Kidney tubule cell (primary cell): ENCODE results near the gene MAPK8IP3.
"Not testable (repeated sequence)": the region's sequence is repeated elsewhere in the genome, so short reads cannot be mapped to it uniquely, and the experiment has no call there.

Experiments
- DNase-seq: peaks from one replicate; pipeline ENCODE4 v3.0.0-alpha.2; 2018; ENCODE audit warnings: low spot score

Gene MAPK8IP3

DNA sequence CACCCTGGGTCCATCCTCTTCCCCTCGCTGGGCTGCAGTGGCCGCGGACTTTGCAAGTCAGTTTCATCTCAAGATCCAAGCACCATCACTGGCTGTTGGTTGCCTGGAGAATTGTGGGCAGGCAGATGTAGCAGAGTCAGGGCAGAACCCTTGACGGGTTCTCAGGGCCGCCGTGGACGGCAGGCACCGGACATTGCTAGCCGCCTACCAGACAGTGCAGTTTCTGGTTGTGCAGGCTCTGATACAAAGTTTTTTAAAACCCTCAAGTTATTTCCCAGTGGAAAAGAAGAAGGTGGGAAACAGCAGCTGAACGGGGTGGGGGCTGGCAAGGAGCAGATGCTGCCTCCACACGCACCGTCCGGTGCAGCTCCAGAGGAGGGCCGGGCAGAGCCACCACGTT is 3.4 kb downstream of the MAPK8IP3 start:
- DNase-seq, result no peak

DNA sequence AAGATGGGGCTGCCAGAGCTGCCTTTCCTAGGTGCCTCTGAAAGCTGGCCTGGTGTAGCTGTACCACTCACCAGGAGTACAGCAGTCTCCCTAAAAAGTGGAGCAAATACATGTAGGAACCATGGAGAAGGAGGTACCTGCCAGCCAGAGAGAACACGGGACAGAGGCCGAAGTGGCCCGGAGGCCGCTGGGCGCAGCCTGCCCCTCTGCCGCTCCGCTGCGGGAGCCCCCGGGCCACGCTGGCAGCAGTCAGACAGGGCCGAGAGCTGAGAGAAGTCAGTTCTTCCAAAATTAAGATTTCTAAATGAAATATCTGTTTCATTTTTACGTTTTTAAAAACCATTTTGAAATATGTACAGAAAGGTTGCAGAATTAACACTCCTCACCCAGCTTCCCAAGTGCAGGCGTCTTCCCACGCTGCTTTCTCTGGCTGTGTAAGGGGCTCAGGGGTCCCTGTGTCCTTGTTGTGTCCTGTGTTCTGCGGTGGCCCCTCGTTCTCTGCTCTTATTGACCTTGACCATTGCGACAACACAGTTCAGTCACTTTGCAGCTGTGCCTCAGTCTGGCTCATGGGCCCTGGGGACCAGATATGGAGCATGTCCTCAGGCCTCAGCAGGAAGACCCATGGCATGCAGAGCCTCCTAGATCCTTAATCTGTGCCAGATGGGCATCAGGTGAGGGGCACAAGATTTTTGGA is 5.0 kb downstream of the MAPK8IP3 start:
- no peak for DNase-seq

DNA sequence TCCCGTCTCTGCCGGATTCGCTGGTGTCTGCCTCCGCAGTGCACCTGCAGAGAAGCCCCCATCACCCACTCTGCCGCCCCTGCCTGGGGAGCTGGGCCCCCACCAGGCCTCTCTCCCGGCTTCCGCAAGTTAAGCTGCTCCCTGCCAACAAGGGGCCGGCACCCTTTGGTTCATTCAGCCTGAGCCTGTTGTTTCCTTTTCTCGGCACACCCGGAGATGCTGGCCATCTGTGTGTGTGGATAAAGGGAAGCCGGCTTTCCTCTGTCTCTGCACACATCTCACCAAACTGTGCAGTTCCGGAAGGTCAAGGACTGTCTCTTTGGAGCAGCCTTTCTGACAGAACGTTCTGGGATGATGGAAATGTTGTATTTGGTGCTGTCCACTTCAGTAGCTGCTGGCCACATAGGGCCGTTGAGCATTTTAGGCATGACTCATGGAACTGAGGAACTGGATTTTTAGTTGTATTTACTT is 6.8 kb downstream of the MAPK8IP3 start:
- peak; percentile 18 for DNase-seq

DNA sequence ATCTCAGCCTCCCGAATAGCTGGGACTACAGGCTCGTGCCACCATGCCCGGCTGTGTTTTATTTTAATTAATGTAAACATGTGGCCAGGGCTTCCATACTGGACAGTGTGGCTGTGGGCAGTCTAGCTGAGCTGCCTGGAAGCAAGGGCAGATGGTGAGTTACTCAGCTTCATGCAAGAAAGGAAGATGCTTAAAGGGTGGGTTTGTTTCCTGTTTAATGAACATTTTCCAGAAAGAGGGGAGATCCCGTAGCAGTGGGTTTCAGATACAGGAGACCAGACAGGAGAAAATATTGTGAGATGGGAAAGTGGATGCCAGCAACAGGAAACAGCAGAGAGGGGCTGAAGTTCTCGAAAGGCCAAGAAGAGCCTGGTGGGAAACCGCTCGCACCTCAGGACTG is 7.3 kb downstream of the MAPK8IP3 start:
- DNase-seq, result no peak

DNA sequence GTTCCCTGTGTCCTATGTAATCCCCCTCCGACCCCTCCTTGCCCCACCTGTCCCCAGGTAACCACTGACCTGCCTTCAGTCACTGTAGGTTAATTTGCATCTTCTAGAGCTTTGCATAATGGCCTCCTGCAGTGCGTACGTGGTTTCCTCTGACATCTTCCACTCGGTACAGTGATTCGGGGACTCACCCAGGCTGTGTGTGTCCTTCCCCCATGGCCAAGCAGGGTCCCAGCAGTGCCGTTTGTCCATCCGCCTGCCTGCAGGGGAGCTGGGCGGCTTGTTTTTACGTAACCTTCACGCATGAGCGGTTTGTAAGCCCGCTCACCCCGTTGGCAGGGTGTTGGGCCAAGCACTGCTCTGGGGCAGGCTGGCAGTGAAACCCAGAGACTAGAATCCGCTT is 7.9 kb downstream of the MAPK8IP3 start:
- peak; percentile 74 for DNase-seq

DNA sequence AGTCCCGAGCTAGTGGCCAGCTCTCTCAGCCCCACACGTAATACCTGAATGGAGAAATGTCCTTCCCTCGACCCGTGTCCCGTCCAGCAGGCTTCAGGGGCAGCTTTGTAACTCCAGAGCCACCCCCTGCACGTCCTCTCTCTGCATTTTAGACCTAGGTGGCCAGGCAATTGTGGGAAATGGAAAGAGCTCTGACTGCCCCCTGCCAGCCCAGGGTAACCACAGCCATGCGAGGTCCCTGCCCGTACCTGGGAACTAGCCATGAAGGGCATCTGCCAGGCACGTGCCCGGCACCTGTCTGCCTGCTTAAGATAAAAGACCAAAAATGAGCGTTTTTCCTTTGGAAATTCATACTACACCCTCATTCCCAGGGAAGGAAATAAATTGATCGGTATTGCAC is 9.2 kb downstream of the MAPK8IP3 start:
- no peak for DNase-seq

DNA sequence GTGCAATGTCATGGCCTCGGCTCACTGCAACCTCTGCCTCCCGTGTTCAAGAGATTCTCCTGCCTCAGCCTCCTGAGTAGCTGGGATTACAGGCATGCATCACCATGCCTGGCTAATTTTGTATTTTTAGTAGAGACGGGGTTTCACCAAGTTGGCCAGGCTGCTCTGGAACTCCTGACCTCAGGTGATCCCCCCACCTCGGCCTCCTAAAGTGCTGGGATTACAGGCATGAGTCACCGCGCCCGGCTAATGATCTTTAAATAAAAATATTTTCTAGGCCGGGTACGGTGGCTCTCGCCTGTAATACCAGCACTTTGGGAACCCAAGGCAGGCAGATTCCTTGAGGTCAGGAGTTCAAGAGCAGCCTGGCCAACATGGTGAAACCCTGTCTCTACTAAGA is 12.2 kb downstream of the MAPK8IP3 start:
- not testable (repeated sequence) for DNase-seq

DNA sequence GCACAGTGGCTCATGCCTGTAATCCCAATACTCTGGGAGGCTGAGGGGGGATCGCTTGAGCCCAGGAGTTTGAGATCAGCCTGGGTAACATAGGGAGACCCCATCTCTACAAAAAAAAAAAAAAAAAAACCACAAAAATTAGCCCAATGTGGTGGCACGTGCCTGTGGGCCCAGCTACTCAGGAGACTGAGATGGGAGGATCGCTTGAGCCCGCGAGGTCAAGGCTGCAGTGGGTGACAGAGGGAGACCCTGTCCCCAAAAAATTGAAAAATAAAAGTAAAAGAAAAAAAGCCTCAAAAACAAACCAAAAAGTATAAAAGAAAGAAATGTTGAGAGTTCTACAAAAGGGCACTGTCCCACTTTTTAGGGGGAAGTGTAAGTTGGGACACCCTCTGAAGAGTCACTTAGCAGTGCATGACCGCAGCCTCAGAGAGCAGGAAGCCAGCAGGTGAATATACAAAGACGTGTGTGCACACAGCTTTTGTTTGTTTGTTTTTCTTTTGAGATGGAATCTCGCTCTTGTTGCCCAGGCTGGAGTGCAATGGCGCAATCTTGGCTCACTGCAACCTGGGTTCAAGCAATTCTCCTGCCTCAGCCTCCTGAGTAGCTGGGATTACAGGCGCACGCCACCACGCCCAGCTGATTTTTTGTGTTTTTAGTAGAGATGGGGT is 13.7 kb downstream of the MAPK8IP3 start:
- not testable (repeated sequence) for DNase-seq

DNA sequence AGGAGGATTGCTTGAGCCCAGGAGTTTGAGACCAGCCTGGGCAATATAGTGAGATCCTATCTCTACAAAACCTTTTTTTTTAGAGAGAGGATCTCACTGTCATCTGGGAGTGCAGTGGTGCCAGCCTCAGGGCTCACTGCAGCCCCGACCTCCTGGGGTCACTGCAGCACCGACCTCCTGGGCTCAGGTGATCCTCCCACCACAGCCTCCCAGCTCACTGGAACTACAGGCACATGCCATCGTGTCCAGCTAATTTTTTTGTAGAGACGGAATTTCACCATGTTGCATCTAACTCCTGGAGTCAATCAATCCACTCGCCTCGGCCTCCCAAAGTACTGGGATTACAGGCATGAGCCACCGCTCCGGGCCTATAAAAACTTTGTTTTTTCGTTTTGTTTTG is 15.4 kb downstream of the MAPK8IP3 start:
- DNase-seq, result no peak

DNA sequence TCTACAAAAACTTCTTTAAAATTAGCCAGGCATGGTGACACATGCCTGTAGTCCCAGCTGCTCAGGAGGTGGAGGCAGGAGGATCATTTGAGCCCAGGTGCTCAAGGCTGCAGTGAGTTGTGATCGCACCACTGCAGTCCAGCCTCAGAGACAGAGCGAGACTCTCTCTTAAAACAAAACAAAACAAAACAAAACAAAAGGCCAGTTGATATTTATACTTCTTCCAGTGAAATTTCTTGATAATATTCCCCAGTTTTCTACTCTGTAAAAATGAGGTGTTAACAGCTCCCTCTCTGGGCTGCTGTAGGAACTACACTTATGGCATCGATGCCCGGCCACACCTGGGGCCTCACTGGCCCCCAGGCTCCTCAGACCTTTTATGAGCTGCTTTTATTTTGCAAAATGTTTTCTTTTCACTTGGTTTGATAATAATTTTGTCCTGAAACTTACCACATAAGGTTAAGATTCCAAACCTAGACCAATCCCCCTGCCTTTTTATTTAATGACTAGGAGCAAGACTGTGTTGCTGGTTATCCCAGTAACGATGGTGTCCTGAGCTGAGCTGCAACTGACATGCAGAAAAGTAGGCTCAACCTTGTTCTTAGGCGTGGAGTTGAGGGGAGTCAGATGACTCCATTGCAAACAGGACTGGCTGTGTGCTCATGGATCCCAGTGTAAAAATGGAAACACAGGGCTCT is 17.6 kb downstream of the MAPK8IP3 start:
- DNase-seq, result peak; percentile 59

DNA sequence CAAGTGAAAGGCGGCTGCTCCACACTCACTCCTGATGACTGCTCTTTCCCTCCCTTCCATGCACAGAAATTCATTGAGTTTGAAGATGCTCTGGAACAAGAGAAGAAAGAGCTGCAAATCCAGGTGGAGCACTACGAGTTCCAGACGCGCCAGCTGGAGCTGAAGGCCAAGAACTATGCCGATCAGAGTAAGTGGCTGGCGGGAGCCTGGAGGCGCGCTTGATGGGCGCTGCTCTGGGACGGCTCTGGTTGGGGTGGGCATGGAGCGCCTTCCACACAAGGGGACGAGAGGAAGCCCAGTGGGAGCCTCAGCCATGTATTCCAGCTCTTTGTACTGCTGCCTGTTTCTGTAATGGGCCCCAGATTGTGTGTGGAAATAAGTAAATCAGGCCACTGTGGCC is 18.5 kb downstream of the MAPK8IP3 start:
- no peak for DNase-seq

DNA sequence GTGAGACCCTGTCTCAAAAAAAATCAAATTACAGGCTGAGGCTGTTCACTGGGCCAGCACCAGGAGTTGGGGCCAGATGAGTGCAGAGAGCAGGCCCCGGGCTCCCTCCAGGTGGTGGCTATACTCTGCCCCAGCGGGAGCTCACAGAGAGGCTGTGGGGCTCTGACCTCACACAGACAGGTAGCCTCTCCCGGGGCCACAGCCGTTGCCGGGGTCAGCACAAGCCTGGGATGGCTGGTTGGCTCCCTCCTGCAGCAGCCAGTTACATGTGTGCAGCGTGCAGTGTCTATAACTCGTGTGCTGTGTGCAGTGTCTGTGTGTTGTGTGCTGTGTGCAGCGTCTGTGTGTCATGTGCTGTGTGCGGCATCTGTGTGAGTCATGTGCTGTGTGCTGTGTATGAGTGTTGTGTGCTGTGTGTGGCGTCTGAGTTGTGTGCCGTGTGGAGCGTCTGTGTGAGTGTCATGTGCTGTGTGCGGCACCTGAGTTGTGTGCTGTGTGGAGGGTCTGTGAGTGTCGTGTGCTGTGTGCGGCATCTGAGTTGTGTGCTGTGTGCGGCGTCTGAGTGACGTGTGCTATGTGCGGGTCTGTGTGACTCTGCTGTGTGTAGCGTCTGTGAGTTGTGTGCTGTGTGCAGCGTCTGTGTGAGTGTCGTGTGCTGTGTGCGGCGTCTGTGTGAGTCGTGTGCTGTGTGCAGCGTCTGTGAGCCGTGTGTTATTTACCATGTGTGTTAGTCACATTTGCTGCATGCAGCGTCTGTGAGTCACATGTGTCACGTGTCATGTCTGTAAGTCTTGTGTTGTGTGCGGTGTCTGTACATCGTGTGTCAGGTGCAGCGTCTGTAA is 20.9 kb downstream of the MAPK8IP3 start:
- DNase-seq, result no peak

DNA sequence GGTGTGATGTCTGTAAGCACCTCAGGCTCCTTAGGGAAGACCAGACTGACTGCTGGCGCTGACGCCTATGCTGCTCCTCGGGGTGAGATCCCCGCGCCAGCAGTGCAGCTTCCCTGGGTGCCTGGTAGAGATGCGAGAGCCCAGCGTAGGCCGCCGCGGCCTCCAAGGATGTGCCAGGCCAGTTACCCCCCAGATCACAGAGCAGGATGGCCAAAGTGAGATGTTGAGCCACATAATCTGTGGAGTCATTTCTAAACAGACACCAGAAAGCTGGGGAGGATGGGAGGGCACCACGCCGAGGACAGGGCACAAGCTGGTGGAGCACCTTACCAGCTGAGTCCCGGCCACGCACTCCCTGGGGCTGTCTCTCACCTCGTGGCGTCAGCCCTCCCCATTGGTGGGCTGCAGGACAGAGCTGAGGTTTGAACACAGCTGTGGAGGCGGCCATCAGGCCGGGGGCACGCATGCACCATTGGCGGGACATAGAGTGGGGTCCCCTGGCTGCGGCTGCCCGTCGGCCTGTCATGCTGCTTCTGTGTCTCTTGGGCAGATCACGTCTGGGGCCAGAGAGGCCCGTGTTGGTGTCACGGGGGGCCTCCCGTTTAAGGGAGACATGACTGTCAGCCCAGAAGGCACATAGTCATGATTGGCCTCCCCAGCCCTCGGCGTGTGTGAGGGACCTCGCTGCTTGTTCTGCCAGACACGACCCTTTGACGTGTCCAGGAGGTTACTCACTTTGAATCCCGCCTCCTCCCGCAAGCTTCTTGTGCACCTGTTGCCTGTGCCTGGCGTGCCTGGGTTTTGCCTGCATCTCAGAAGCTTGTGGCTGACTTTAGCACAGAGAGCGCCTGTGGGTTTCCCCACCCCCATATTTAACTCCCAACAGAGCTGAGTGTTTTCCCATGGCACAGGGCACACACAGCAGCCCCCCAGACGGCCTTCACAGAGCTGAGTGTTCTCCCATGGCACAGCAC is 21.9 kb downstream of the MAPK8IP3 start:
- DNase-seq, result no peak

DNA sequence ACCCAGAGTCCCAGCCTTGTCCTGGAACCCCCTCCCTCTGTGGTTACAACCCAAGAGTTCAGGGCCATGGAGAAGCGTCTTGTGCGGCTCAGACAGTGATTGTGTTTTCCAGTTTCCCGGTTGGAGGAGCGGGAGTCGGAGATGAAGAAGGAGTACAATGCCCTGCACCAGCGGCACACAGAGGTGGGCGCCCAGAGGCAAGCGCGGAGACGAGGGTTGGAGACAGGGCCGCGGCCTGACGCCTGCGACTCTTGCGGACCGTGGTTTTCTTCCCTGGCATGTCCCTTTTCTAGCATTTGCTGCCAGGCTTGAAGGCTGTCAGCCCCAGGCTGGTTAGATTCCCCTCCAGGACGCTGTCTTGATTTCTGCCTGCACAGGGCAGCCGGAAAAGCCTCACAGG is 23.0 kb downstream of the MAPK8IP3 start:
- DNase-seq, result no peak

DNA sequence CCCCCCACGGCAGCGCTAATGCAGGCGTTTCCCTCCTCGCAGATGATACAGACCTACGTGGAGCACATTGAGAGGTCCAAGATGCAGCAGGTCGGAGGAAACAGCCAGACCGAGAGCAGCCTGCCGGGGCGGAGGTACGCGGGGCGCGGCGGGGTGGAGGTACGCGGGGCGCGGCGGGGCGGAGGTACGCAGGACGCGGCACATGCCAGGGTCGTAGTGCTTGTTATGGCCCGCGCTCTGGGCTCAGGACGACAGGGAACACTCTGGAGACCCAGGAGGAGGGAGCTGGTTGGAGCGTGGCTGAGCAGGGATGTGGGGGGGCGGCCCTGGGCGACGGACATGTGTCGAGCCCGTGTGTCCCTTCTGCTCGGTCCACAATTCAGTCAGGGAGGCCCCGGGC is 23.4 kb downstream of the MAPK8IP3 start:
- DNase-seq, result no peak

DNA sequence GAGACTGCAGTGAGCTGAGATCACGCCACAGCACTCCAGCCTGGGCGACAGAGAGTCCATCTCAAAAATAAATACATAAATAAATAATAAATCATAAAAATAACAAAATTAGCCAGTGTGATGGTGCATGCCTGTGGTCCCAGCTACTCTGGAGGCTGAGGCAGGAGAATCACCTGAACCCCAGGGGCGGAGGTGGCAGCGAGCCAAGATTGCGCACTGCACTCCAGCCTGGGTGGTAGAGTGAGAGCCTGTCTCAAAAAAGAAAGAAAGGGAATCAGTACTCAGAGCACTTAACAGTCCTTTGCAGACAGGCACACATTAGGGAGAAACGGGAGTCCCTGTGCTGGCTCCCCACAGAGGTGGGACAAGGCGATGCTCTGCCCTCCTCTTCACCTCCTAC is 25.1 kb downstream of the MAPK8IP3 start:
- DNase-seq, result no peak

DNA sequence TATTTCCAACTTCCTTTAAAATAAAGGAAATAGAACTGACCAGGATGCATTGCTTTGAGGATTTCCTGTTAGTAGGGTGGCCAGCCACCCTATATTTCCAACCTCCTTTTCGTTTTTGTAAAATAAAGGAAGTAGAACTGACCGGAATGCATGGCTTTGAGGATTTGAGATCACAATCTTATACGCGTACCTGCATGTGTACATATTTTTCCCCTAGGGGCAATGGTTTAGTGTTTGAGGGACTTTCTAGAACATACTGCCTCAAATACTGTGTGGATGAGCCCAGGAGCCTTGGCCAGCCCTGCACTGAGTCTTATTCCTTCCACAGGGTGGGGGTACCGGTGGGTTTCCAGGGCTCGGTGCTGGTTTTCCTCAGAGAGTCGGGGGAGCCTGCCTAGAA is 25.6 kb downstream of the MAPK8IP3 start:
- no peak for DNase-seq

DNA sequence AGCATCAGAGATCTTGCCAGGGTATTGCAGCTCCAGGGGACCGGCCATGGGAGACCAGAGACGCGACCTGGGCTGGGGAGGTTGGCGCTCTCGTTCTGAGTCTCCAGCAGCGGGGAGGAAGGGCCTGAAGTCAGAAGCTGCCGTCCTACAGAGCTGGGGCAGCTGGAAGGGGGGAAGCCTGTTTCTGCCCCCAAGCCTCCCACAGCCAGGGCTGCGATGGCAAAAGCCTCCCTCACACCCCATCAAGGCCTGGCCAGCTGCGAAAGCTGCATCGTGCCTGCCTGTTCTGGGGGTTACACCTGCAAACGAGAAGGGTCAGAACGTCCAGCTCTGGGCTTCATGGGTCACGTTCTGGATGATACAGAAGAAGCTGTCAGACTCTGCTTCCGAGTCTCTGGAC is 26.1 kb downstream of the MAPK8IP3 start:
- DNase-seq, result no peak

DNA sequence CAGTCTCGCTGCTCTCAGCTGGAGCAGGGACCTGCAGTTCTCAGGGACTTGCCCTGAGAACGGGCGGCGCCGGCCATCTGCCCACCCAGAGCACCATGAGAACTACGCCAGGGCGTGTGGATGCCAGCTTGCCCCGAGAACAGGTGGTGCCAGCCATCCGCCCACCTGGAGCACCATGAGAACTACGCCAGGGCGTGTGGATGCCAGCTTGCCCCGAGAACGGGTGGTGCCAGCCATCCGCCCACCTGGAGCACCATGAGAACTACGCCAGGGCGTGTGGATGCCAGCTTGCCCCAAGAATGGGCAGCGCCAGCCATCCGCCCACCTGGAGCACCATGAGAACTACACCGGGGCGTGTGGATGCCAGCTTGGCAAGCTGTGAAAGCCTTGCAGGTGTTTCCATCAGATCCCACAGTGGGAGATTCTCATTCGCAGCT is 26.6 kb downstream of the MAPK8IP3 start:
- DNase-seq, result not testable (repeated sequence)

DNA sequence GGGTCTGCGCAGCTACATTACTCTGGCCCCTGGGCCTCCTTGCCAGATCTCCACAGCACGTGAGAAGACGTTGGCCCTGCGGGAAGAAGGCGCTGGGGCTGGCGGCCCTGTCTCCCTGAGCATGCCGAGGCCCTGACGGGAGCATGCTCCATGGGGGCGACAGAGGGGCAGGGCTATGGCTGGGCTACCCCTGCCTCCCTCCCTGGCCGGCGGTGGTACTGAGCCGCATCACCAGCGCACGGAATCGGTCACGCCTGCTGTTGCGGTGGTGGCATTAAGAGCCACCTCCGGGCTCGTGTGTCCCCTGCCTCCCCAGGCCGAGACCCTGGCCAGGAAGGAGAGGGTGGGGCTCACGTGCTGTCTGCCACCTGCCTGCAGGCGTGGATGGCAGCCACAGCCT is 28.1 kb downstream of the MAPK8IP3 start:
- DNase-seq, result no peak

DNA sequence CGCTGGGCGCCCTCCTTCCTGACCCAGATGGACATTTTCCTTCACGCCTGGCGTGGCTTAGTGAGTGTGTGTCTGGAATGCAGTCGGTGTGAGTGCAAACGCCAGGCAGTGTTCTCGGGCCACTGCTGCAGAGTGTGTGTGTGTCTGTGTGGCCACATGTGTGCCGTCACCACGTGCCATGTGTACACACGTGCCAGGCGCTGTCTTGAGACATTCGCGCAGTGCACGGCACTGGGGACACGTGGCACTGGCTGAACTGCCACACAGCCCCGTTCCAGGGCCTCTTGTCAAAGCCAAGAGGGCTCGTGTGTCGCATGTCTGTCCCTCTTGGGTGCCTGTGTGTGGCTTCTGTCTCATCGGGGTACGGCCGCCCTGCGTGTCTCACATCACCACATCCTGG is 28.8 kb downstream of the MAPK8IP3 start:
- no peak for DNase-seq
